Gastrocnemius medialis (tissue), 4 donors: ENCODE data around the gene OGFR. TPM values are rescaled to one million over a fixed set of nuclear protein-coding genes. Genes with fewer than 3 reads are reported as not detected.

Source experiments
- ATAC-seq, 2 donors: fragments of 150-250 bp; one replicate each; pipeline ENCODE4 v1.9.1; 2016
- DNase-seq, 2 donors: peaks; one replicate each; pipeline ENCODE4 v3.0.0-alpha.2; 2019
- H3K27ac ChIP-seq, 4 donors: fragments of 200-600 bp; sonication (generic); 1 replicate in 1 of 4; 2 replicates in 3 of 4; pipeline ENCODE4 v1.5.1; 2016 to 2018; ENCODE audit warnings: mild to moderate bottlenecking in 2 of 4, moderate library complexity in 1 of 4
- H3K27me3 ChIP-seq, 3 donors: fragments of 200-600 bp; sonication (generic) in 2 of 3; 1 replicate in 1 of 3; 2 replicates in 2 of 3; pipeline versions ENCODE4 v1.5.1 to v1.6.0; 2016 to 2019; ENCODE audit warnings: mild to moderate bottlenecking in 1 of 3, moderate library complexity in 1 of 3
- H3K36me3 ChIP-seq, 2 donors: fragments of 200-600 bp; sonication (generic) in 1 of 2; one replicate each; pipeline ENCODE4 v1.5.1; 2017 to 2018
- H3K4me1 ChIP-seq, 2 donors: fragments of 200-600 bp; sonication (generic) in 1 of 2; one replicate each; pipeline ENCODE4 v1.5.1; 2016 to 2017; ENCODE audit warnings: mild to moderate bottlenecking in 2 of 2
- H3K4me3 ChIP-seq, 4 donors: fragments of 200-600 bp; sonication (generic) in 3 of 4; 1 replicate in 1 of 4; 2 replicates in 3 of 4; pipeline ENCODE4 v1.5.1; 2016 to 2019; ENCODE audit warnings: mild to moderate bottlenecking in 2 of 4
- H3K9me3 ChIP-seq, 3 donors: fragments of 200-600 bp; sonication (generic) in 2 of 3; 1 replicate in 1 of 3; 2 replicates in 2 of 3; pipeline ENCODE4 v1.5.1; 2016 to 2019
- CTCF ChIP-seq, 5 experiments: fragments of 450-650 bp in 3 of 5; fragments of 200-600 bp in 2 of 5; sonication (generic) in 2 of 5; IDR thresholded peaks in 4 of 5; conservative IDR thresholded peaks in 1 of 5; 1 replicate in 4 of 5; 2 replicates in 1 of 5; pipeline ENCODE4 v1.5.1; 2016 to 2019; ENCODE audit warnings: antibody characterized with exemption in 5 of 5, mild to moderate bottlenecking in 3 of 5, moderate library complexity in 3 of 5
- POLR2A ChIP-seq, 2 donors: fragments of 450-650 bp; IDR thresholded peaks; one replicate each; pipeline ENCODE4 v1.6.1; 2017; ENCODE audit warnings: antibody characterized with exemption in 2 of 2, mild to moderate bottlenecking in 2 of 2, moderate library complexity in 2 of 2
- in situ Hi-C, 4 donors: fragments of 200-750 bp; cut with MboI; loops; one replicate each; pipeline versions ENCODE4 v1.15.0 to v1.8.0; 2017; ENCODE audit warnings: low sequenced_read_pairs in 4 of 4
- intact Hi-C: fragments of 100-400 bp; cut with DNase I; formaldehyde crosslinking; loops from one replicate; pipeline ENCODE4 v1.15.1; 2023; ENCODE audit warnings: low total_unique reads
- total RNA-seq, 4 donors: library from RNA; depleted of rRNA; stranded (reverse); fragments of >200 nt; gene quantifications; one replicate each; pipeline versions ENCODE4 v1.1.0 to v1.2.3, GENCODE V29; 2016

Gene OGFR
- total RNA-seq, 4 donors from 2014 or later = 21.9 to 52.1 (median 40.5) TPM

- intact Hi-C loops = no loop called here
- H3K27ac ChIP-seq = no peak overlapping the region
- no peaks in the 10 kb centered on the region for H3K36me3 ChIP-seq
- H3K4me3 ChIP-seq = no peak overlapping the region
- ATAC-seq (no peak), DNase-seq (no peak)
- in situ Hi-C loops = no loop called here
- peaks cover 9 to 34% (median 13%) of the 10 kb centered on the region in 3 donors for H3K27me3 ChIP-seq
- no peaks in the 10 kb centered on the region for H3K9me3 ChIP-seq
- TF ChIP-seq POLR2A (IDR thresholded peaks at IDR 0.05) = no peak
- no peak for TF ChIP-seq CTCF (IDR thresholded peaks at IDR 0.05 in 4 of 5, conservative IDR thresholded peaks at IDR 0.05 in 1 of 5)
- no peaks in the 10 kb centered on the region for H3K4me1 ChIP-seq
These were observed 39.6 kb upstream of the OGFR start for GRCh38 chr20:62765021-62765420.

GRCh38 chr20:62765432-62766070 is 39.1 kb upstream of the OGFR start:
- intact Hi-C loops = no loop called here
- ATAC-seq (no peak), DNase-seq (no peak)

GRCh38 chr20:62766071-62766450 is 38.6 kb upstream of the OGFR start:
- no peak overlapping the region for H3K27ac ChIP-seq
- no peaks in the 10 kb centered on the region for H3K9me3 ChIP-seq
- H3K4me3 ChIP-seq = no peak overlapping the region
- H3K27me3 ChIP-seq = peaks cover 14 to 25% (median 16%) of the 10 kb centered on the region in 3 donors
- TF ChIP-seq POLR2A (IDR thresholded peaks at IDR 0.05) = no peak
- no peak for TF ChIP-seq CTCF (IDR thresholded peaks at IDR 0.05 in 4 of 5, conservative IDR thresholded peaks at IDR 0.05 in 1 of 5)
- no peaks in the 10 kb centered on the region for H3K36me3 ChIP-seq
- no peaks in the 10 kb centered on the region for H3K4me1 ChIP-seq
- in situ Hi-C loops (no loop called here), intact Hi-C loops (no loop called here)
- no peak for DNase-seq
- ATAC-seq = no peak

More at GRCh38 chr20:62765432-62766070, 39.1 kb upstream of the OGFR start:
- H3K27ac ChIP-seq = no peak overlapping the region
- in situ Hi-C loops = no loop called here
- no peaks in the 10 kb centered on the region for H3K4me1 ChIP-seq
- no peaks in the 10 kb centered on the region for H3K9me3 ChIP-seq
- peaks cover 9 to 28% (median 13%) of the 10 kb centered on the region in 3 donors for H3K27me3 ChIP-seq
- H3K36me3 ChIP-seq = no peaks in the 10 kb centered on the region
- no peak overlapping the region for H3K4me3 ChIP-seq
- TF ChIP-seq POLR2A (IDR thresholded peaks at IDR 0.05) = no peak
- TF ChIP-seq CTCF (IDR thresholded peaks at IDR 0.05 in 4 of 5, conservative IDR thresholded peaks at IDR 0.05 in 1 of 5) = no peak

DNA sequence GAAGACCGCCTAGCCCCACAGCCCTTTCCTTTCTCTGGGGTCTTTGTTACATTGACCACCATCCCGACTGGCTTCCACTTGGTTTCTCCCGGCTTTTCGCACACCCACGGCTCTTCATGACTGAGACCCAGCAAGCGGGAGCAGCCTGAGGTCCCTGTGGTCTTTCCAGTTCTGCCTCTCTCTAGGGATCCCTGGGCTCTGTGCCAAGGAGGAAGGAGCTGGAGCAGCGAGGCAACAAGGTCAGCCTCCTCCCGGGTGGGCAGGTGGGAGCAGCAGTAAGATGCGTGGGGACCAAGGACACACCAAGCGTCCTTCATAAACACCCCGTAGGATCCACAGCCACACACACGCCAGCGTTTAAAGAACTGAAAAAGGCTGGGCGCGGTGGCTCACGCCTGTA is 37.9 kb upstream of the OGFR start:
- no peaks in the 10 kb centered on the region for H3K4me1 ChIP-seq
- no peak for TF ChIP-seq POLR2A (IDR thresholded peaks at IDR 0.05)
- TF ChIP-seq CTCF (IDR thresholded peaks at IDR 0.05 in 4 of 5, conservative IDR thresholded peaks at IDR 0.05 in 1 of 5) = no peak
- H3K4me3 ChIP-seq = no peak overlapping the region
- intact Hi-C loops (no loop called here), in situ Hi-C loops (no loop called here)
- ATAC-seq = no peak
- no peak for DNase-seq
- no peaks in the 10 kb centered on the region for H3K36me3 ChIP-seq
- H3K27ac ChIP-seq = no peak overlapping the region
- H3K9me3 ChIP-seq = no peaks in the 10 kb centered on the region
- peaks cover 19 to 31% (median 20%) of the 10 kb centered on the region in 3 donors for H3K27me3 ChIP-seq

GRCh38 chr20:62768234-62768546 is 36.4 kb upstream of the OGFR start:
- Histone ChIP-seq H3K36me3 (no peaks in the 10 kb centered on the region), H3K4me3 (no peak overlapping the region), H3K9me3 (no peaks in the 10 kb centered on the region), H3K4me1 (no peaks in the 10 kb centered on the region), H3K27me3 (peaks cover 29 to 44% (median 32%) of the 10 kb centered on the region in 3 donors), H3K27ac (no peak overlapping the region)
- DNase-seq (no peak), ATAC-seq (no peak)
- TF ChIP-seq CTCF (IDR thresholded peaks at IDR 0.05 in 4 of 5, conservative IDR thresholded peaks at IDR 0.05 in 1 of 5) = no peak
- TF ChIP-seq POLR2A (IDR thresholded peaks at IDR 0.05) = no peak
- intact Hi-C loops = no loop called here
- in situ Hi-C loops = no loop called here
